Vagina (tissue), 2 donors: ENCODE results near the gene TENM4.

Experiments used
- POLR2A ChIP-seq, 2 donors: fragments of 450-650 bp; IDR thresholded peaks; one replicate each; pipeline ENCODE4 v1.6.1; 2017; ENCODE audit warnings: antibody characterized with exemption in 2 of 2, mild to moderate bottlenecking in 2 of 2, moderate library complexity in 2 of 2
- TF ChIP-seq, protein P1 (sequence below), 3 experiments: fragments of 450-650 bp in 2 of 3; fragments of 200-600 bp in 1 of 3; sonication (generic) in 1 of 3; IDR thresholded peaks; one replicate each; pipeline ENCODE4 v1.5.1; 2017 to 2019; ENCODE audit warnings: antibody characterized with exemption in 3 of 3, mild to moderate bottlenecking in 2 of 3, moderate library complexity in 2 of 3

DNA sequence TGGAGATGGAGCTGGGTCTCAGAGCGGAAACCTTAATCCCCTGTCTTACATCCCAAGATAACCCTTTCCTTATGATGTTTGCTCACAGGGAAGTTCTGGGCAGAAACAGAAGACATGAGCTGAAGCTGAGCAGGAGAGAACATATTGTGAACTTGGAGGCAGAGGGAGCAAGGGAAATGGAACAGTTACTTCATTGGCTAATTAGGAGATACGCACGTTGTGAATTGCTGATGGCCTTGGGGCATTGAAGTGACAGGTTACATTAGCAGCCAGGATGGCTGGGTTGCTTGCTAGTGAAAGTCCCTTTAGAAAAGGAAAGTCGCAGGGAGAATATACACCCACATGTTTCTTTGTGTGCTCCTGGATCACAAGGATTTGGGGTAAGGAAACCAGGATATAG, 48.7 kb downstream of the TENM4 start:
- TF ChIP-seq, protein P1, sequence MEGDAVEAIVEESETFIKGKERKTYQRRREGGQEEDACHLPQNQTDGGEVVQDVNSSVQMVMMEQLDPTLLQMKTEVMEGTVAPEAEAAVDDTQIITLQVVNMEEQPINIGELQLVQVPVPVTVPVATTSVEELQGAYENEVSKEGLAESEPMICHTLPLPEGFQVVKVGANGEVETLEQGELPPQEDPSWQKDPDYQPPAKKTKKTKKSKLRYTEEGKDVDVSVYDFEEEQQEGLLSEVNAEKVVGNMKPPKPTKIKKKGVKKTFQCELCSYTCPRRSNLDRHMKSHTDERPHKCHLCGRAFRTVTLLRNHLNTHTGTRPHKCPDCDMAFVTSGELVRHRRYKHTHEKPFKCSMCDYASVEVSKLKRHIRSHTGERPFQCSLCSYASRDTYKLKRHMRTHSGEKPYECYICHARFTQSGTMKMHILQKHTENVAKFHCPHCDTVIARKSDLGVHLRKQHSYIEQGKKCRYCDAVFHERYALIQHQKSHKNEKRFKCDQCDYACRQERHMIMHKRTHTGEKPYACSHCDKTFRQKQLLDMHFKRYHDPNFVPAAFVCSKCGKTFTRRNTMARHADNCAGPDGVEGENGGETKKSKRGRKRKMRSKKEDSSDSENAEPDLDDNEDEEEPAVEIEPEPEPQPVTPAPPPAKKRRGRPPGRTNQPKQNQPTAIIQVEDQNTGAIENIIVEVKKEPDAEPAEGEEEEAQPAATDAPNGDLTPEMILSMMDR (IDR thresholded peaks at IDR 0.05): no peak
- no peak for TF ChIP-seq POLR2A (IDR thresholded peaks at IDR 0.05)
